OCI-M1 (cell line): ENCODE data around the gene NR1H2.
"Not testable (repeated sequence)": the region's sequence is repeated elsewhere in the genome, so short reads cannot be mapped to it uniquely, and the experiment has no call there.

Source experiments
- DNase-seq: peaks from one replicate; lab custom pipeline; 2025; lab: John Stamatoyannopoulos, UW

Gene NR1H2

DNA sequence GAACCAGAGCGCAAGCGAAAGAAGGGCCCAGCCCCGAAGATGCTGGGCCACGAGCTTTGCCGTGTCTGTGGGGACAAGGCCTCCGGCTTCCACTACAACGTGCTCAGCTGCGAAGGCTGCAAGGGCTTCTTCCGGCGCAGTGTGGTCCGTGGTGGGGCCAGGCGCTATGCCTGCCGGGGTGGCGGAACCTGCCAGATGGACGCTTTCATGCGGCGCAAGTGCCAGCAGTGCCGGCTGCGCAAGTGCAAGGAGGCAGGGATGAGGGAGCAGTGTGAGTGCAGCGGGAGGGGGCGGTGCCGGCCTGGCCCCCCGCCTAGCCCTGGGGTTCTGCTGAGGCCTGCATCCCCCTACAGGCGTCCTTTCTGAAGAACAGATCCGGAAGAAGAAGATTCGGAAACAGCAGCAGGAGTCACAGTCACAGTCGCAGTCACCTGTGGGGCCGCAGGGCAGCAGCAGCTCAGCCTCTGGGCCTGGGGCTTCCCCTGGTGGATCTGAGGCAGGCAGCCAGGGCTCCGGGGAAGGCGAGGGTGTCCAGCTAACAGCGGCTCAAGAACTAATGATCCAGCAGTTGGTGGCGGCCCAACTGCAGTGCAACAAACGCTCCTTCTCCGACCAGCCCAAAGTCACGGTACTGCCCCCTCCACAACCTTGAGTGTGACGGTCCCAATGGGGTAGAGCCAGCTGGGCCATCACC is 2.1 kb downstream of the NR1H2 start:
- DNase-seq = no peak

DNA sequence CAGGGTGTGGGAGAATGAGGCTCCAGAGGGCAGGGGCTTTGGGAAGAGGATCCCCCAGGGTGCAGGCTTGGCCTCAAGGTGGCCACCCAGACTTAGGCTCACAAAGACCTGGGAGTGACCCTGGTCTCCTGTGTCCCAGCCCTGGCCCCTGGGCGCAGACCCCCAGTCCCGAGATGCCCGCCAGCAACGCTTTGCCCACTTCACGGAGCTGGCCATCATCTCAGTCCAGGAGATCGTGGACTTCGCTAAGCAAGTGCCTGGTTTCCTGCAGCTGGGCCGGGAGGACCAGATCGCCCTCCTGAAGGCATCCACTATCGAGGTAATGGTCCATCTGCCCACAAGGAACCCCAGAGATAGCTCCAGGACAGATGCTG is 2.6 kb downstream of the NR1H2 start:
- DNase-seq = no peak

DNA sequence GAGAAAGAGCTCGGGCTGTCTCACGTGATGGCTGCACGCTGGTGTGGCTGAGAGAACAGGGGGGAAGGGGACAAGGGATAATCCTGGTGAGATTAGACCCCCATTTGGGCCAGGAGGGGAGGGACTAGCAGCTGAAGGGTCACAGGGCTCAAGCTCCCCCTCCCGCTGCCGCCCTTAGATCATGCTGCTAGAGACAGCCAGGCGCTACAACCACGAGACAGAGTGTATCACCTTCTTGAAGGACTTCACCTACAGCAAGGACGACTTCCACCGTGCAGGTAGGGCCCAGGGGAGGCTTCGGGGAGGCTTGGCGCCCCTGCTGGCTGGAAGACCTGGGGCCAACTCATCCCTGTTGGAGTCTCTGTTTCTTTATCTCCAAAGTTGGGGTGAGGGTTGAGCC is 3.3 kb downstream of the NR1H2 start:
- DNase-seq = no peak

DNA sequence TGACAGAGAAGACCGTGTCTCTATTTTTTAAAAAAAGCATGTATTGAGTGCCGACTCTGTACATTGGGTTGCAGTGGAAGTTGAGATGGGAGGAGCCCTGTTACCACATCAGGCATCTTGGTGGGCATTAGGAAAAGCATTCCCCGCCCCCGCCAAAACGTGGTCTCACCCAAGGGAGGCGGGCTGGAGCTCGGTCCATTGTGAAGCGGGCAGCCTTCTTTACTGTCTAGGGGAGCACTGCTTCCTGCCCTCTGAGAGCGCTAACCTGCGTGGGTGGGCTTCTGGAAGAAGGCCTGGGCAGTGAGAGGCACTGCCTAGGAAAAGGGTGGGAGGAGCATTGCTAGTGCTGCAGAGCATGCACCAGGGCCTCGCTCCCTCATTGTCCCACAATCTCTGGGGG is 3.9 kb downstream of the NR1H2 start:
- no peak for DNase-seq

DNA sequence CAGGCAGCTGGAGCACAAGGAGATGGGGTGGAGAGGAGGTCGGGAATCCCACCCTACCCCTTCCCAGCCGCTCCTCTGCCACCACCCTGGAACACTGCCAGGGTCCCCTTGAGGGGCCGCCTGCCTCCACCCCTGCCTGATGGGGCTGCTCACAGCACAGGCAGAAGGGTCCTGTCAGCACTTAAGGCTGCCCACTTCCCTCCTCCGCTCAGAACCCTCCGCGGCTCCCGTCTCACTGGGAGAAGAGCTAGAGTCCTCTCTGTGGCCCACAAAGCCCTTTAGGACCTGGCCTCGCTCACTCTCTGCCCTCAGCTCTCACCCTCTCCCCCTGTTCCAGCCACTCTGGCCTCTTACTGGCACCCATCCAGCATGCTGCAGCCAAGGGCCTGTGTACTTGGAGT is 4.5 kb downstream of the NR1H2 start:
- no peak for DNase-seq

DNA sequence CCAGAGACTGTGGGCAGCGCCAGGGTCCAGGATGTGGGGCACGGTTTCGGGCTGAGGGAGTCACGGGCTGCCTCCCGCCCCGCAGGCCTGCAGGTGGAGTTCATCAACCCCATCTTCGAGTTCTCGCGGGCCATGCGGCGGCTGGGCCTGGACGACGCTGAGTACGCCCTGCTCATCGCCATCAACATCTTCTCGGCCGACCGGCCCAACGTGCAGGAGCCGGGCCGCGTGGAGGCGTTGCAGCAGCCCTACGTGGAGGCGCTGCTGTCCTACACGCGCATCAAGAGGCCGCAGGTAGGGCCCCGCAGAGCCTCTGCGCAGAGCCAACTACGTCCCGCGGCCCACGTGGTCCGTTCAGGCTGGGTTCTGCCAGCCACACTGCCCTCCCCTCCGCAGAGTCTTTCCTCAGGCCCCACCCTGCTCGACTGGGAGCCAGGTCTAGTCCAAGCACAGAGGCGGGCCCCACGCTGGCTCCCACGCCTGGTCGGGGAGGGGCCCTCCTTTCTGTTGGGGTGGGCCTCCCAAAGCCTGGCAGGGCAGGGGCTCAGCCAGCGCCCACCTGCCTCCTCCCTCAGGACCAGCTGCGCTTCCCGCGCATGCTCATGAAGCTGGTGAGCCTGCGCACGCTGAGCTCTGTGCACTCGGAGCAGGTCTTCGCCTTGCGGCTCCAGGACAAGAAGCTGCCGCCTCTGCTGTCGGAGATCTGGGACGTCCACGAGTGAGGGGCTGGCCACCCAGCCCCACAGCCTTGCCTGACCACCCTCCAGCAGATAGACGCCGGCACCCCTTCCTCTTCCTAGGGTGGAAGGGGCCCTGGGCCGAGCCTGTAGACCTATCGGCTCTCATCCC is 5.8 kb downstream of the NR1H2 start:
- no peak for DNase-seq

DNA sequence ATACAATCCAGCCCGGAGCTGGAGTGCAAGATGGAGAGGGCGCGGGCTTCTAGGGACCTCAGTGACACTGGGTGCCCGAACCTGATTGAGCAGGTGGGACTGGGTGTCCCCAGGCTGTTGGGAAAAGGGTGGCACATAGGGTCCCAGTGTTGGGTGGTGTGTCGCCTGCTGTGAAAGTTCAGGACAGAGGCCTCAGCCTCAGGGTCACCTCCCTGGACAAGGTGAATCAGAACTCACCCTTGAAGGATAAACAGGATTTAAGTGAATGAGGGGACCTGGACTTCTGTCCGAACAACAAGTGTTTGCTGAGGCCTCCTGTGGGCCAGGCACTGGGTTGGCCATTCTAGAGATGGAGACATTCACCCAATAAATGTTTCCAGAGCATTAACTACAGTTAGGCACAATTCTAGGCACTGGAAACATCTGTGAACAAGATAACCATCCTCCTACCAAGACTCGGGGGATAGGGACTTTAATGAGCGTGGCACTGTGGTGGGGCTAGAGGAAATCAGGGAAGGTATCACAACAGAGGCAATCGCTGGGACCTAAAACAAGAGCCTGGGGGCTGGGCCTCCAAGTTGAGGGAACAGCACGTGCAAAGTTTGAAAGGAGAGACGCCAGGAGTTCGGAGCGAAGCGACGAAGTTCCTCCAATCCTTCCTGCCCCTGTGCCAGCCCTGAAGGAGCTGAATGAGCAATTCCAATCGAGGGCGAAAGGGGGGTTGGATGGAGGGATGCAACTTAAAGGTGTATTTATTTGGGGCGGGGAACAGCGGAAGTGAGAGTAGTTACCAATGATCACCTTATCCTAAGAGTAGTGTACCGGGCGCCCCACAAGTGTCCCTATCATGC is 7.0 kb downstream of the NR1H2 start:
- no peak for DNase-seq

DNA sequence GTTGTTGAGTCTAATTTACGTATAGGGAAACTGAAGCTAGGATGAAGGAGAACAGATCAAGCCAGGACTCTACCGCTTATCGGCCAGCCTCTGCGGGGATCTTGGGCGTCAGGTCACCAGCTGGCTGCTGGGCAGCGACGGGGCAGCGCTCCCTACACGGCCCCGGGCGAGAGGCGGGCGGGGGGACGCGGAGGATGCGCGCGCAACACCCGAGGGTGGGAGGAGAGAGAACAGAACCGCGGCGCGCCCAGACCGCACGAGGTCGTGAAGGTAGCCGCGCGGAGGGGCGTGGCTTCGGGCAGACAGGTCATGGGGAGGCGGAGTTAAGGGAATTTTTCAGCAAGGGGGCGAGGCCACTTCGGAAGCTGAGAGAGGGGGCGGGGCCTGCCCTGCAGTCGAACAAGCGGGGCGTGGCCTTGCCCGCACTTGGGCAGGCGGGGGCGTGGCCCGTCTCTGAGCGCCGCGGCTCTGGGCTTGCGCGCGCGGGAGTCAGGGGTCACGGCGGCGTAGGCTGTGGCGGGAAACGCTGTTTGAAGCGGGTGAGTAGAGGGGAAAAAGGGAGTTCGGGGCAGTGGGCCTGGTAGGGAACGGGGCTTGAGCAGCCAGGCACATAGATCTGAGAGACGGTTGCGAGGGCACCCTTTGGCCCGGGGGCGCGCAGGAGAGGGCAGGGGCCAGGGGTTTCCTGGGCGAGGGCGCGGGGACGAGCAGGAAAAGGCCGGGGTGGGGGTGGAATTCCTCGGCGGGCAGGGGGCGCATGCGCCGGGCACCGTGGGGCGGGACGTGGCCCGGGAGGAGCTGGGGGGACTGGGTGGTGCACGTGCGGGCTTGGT is 7.8 kb downstream of the NR1H2 start, which contains the start of gene POLD1:
Gene POLD1, plus strand, starts transcription at position 496 of the 833 bp plus-strand sequence. CDS start 14,505 bp downstream, outside the sequence.
- DNase-seq = peak; percentile 99

DNA sequence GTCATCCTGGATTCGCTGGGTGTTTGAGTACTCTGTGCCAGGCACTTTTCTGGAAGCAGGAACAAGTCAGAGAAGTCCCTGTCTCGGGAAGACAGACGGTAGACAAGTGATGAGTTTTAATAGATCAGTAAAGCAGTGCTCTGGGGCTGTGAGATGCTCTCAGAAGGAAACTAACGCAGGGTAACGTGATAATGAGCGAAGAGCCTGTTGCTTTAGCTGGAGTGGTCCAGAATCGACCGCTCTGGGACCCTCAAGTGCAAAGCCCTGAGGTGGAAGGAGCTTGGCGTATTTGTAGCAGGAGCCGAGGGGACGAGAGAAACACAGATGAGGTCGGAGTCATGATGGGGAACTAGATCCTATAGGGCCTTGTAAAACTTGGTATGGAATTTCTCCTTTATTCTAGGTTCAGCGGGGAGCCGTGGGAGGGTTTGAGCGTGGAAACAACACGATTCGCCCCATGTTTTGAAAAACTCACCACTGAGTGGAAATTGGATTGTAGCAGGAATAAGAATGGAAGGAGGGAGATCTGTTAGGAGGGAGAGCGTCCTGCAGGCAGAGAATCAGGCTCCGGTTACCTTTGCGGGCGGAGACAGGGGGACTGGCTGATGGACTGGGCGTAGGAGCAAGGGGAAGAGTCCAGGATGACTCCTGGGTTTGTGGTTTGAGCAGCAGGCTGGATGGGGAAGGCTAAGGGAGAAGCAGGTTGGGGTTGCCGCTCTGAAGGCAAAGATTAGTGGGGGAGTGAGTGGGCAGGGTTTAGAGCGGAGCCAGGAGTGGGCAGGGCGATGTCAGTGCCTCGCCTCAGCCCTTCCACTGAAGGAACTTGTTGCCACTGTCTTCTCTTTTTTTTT is 8.7 kb downstream of the NR1H2 start:
- DNase-seq = peak; percentile 55

DNA sequence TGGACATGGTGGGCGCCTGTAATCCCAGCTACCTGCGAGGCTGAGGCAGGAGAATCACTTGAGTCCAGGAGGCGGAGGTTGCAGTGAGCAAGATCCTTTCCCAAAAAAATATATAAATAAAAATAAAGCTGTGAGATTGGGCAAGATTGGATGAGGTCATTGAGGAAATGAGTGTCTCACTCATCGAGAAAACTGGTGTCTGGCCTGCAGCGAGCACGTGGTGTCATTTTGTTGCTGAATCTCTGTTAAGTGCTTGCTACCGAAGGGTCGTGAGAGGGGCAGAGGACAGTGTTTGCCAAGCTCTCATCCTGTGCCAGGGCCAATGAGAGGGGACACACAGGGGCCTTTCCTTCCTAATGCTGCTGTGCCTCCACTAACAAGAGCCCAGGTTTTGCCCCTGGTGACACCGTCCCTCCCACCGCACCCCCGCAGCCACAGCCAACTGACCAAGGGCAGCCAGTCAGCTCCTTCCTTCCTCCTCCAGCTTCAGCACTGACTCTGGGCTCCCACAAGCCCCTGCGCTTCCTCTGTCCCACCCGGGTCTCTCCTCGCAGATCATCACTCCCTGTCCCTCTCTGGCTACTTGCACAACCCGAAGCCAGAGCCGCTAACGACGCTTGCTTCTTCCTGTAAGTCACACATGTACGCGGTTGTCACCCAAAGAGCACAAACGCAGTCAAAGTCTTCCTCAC is 11.1 kb downstream of the NR1H2 start:
- DNase-seq = no peak

DNA sequence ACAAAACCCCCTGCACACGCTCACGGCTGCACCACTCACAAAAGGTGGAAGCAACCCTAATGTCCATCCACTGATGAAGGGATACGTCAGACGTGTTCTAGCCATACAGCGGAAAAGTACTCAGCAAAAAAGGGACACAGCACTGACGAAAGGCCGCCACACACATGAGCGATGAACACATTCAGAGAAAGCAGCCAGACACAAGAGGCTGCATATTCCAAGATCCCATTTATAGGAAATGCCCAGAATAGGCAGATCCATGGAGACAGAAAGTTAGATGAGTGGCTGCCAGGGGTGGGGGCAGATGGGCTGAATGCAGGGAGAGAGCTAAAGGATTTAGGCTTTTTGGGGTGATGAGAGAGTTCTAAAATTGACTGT is 11.6 kb downstream of the NR1H2 start:
- DNase-seq = no peak

DNA sequence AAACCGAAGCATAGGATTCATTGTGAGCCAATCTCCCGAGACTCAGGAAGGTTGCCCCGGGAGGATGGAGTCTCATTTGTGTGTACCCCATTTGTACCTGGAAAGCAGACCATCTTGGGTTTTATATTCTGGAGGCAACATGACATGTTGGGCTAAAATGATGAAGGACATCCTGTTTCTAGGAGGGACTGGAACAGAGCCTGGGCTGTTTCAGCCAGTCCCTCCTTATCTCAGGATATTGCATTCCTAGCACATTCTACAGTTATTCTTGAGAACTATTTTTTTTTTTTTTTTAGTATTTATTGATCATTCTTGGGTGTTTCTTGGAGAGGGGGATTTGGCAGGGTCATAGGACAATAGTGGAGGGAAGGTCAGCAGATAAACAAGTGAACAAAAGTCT is 14.0 kb downstream of the NR1H2 start:
- not testable (repeated sequence) for DNase-seq

DNA sequence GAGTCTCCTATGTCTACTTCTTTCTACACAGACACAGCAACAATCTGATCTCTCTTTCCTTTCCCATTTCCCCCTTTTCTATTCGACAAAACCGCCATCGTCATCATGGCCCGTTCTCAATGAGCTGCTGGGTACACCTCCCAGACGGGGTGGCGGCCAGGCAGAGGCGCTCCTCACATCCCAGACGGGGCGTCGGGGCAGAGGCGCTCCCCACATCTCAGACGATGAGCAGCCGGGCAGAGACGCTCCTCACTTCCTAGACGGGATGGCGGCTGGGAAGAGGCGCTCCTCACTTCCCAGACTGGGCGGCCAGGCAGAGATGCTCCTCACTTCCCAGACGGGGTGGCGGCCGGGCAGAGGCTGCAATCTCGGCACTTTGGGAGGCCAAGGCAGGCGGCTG is 14.7 kb downstream of the NR1H2 start:
- not testable (repeated sequence) for DNase-seq

DNA sequence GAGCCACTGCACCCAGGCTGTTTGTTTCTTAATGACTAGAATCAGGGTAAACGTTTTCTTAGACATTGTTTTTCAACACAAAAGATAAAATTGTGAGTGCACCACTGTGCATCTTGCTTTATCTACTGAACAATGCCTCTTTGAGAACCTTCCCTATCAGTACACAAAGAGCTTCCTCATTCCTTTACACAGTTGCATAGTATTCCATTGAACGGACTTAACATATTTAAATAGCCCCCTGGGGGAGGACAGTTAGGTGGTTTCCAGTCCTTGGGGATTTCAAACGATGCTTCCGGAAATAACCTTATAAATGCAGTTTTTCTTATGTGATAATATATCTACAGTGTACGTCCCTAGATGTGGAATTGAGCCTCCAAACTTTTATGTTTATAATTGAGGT is 16.5 kb downstream of the NR1H2 start:
- no peak for DNase-seq

DNA sequence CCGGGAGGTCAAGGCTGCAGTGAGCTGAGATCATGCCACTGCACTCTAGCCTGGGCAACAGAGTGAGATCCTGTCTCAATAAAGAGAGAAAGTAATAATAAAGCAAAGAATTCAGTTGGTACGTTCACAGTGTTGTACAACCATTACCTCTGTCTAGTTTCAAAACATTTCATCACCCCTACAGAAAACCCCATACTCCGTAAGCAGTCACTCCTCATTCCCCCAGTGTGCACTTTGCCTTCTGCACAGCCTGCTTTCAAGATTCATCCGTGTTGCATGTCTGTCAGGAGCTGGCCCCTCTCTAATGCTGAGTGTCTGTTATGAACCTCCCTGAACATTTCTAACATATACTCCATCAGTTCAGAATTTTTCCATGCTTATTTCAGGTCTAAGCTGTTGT is 17.3 kb downstream of the NR1H2 start:
- DNase-seq = no peak

DNA sequence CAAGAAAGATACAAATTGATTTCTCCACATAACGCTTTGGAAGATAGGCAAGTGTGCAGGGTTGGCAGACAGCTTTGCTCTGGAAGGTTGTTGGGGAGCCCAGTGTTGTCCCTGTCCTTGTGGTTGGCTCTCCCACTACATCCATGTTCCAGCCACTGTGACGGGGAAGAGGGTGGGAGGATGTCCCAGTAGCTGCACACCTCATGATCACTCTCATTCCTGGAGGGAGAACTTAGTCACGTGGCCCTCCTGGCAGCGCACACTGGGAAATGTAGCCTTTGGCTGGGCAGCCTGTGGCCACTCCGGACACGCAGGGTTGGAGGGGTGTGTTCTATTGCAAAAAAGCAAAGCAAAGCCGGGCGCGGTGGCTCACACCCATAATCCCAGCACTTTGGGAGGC is 17.8 kb downstream of the NR1H2 start:
- DNase-seq = no peak

DNA sequence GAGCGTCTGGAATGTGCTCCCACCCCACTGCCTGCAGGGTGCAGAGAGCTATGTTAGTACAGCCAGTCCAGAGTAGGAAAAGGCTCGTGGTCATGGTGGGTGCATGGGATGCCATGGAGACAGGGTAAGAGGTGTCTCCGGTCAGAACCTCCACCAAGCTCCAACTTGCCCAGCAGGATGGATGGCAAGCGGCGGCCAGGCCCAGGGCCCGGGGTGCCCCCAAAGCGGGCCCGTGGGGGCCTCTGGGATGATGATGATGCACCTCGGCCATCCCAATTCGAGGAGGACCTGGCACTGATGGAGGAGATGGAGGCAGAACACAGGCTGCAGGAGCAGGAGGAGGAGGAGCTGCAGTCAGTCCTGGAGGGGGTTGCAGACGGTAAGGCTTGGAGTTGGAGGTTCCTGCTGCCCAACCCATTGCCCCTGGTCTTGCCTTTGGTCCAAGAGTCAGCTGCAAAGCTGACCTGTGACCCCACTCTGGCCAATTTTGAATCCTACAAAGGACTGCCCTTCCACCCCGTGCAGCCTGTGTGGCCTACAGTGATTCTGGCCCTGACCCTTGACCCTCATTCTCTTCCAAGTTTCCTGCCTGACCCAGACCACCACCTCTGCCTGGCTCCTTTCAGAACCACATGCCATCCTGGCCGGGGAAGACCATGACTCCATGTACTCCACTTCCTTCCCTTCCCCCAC is 22.6 kb downstream of the NR1H2 start:
- no peak for DNase-seq

DNA sequence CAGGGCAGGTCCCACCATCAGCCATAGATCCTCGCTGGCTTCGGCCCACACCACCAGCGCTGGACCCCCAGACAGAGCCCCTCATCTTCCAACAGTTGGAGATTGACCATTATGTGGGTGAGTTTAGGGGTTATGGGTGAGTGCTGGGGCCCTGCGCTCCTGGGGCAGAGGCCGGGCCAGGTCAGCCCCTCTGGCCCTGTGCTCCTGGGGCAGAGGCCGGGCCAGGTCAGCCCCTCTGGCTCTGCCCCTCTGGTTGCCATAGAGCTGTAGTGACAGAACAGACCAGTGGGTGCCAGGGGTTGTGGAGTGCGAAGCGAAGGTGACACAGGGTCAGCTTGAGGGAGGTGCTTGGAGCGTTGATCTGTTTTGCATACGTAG is 23.1 kb downstream of the NR1H2 start:
- no peak for DNase-seq

DNA sequence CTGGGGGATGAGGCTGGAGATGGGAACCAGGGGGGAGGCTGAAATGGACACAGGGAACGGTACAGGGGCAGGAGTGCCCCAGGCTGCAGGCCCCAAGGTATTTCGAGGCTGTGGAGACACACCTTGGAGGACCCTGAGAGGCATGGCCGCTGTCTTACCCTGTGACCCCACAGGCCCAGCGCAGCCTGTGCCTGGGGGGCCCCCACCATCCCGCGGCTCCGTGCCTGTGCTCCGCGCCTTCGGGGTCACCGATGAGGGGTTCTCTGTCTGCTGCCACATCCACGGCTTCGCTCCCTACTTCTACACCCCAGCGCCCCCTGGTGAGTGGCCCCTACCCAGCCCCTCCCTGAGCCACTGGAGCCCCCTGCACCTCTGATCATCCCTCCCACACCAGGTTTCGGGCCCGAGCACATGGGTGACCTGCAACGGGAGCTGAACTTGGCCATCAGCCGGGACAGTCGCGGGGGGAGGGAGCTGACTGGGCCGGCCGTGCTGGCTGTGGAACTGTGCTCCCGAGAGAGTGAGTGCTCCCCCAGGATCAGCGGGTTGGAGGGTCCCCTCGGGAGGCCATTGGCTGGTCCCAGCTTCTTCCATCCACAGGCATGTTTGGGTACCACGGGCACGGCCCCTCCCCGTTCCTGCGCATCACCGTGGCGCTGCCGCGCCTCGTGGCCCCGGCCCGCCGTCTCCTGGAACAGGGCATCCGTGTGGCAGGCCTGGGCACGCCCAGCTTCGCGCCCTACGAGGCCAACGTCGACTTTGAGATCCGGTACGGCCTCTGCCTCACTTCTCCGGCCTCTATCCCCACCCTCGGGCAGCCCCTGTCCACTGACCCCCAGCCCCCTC is 25.6 kb downstream of the NR1H2 start:
- DNase-seq = no peak
